Measurements from ENCODE around the gene OTOF. TPM values are rescaled to one million over a fixed set of nuclear protein-coding genes. Genes with fewer than 3 reads are reported as not detected.

Gene OTOF
- total RNA-seq, 1 experiment from 2014 or later = not detected

- TF ChIP-seq CTCF (conservative IDR thresholded peaks at IDR 0.05; ENCODE audit: low read depth, low read length) = no peak
- no TSS peak for BruUV-seq (replicated peaks)
- Histone ChIP-seq H3K9me3 (ENCODE audit: low read depth, low read length, poor library complexity, severe bottlenecking) (no peaks in the 10 kb centered on the region), H3K4me3 (ENCODE audit: low read depth, low read length, poor library complexity, severe bottlenecking) (no peak overlapping the region), H3K4me1 (ENCODE audit: insufficient read depth, low read length, poor library complexity, severe bottlenecking) (no peaks in the 10 kb centered on the region), H3K27me3 (replicated peaks; ENCODE audit: insufficient read depth, low read depth, low read length, poor library complexity) (no peaks in the 10 kb centered on the region), H3K27ac (ENCODE audit: low read depth, low read length, poor library complexity, severe bottlenecking) (no peak overlapping the region), H3K36me3 (ENCODE audit: insufficient read depth, low read length, poor library complexity, severe bottlenecking) (no peaks in the 10 kb centered on the region)
- POLR2A ChIA-PET (ENCODE audit: low non-redundant PET) = no interaction called here
- CTCF ChIA-PET = no interaction called here
- DNase-seq (ENCODE audit: low spot score) = no peak
- intact Hi-C loops (cut with micrococcal nuclease; ENCODE audit: unreplicated experiment) = no loop called here
Measured at GRCh38 chr2:26486789-26487188, 8.9 kb upstream of the OTOF start.

DNA sequence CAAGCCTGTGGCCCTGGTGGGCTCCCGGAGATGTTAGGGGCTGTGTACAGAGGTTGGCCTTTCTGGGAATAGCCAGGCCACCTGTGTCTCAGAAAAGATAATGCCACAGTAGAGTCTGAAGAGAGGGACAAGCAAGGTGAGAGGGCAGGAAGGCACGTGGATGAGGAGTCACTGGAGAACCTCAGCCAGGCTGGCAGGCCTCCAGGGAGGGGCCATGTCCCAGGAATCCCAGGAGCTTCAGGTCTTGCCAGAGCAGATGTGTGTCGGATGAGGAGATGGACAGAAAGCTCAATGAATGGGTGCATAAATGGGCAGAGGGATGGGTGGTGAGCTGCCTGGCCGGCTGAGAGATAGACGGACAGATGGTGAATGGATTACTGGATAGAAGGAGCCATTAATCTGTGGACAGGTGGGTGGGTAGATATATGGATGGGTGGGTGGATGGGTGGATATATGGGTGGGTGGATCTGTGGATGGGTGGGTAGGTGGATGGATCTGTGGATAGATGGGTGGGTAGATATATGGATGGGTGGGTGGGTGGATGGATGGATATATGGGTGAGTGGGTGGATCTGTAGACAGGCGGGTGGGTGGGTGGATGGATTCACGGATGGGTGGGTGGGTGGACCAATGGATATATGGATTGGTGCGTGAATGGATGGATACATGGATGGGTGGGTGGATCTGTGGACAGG is 7.9 kb upstream of the OTOF start:
- CTCF ChIA-PET = no interaction called here

GRCh38 chr2:26485099-26485498 is 7.2 kb upstream of the OTOF start:
- no peak for DNase-seq (ENCODE audit: low spot score)
- CTCF ChIA-PET = no interaction called here
- BruUV-seq (replicated peaks) = no TSS peak
- POLR2A ChIA-PET (ENCODE audit: low non-redundant PET) = no interaction called here
- H3K36me3 ChIP-seq (ENCODE audit: insufficient read depth, low read length, poor library complexity, severe bottlenecking) = no peaks in the 10 kb centered on the region
- H3K27me3 ChIP-seq (replicated peaks; ENCODE audit: insufficient read depth, low read depth, low read length, poor library complexity) = no peaks in the 10 kb centered on the region
- no peaks in the 10 kb centered on the region for H3K4me1 ChIP-seq (ENCODE audit: insufficient read depth, low read length, poor library complexity, severe bottlenecking)
- no peak overlapping the region for H3K27ac ChIP-seq (ENCODE audit: low read depth, low read length, poor library complexity, severe bottlenecking)
- no peak overlapping the region for H3K4me3 ChIP-seq (ENCODE audit: low read depth, low read length, poor library complexity, severe bottlenecking)
- intact Hi-C loops (cut with micrococcal nuclease; ENCODE audit: unreplicated experiment) = no loop called here
- no peaks in the 10 kb centered on the region for H3K9me3 ChIP-seq (ENCODE audit: low read depth, low read length, poor library complexity, severe bottlenecking)
- no peak for TF ChIP-seq EZH2 (IDR thresholded peaks at IDR 0.05; ENCODE audit: borderline replicate concordance, low read depth, low read length, poor library complexity, severe bottlenecking)
- no peak for TF ChIP-seq CTCF (conservative IDR thresholded peaks at IDR 0.05; ENCODE audit: low read depth, low read length)

More for the DNA sequence above, 7.9 kb upstream of the OTOF start:
- Histone ChIP-seq H3K4me3 (ENCODE audit: low read depth, low read length, poor library complexity, severe bottlenecking) (no peak overlapping the region), H3K9me3 (ENCODE audit: low read depth, low read length, poor library complexity, severe bottlenecking) (no peaks in the 10 kb centered on the region), H3K36me3 (ENCODE audit: insufficient read depth, low read length, poor library complexity, severe bottlenecking) (no peaks in the 10 kb centered on the region), H3K27me3 (replicated peaks; ENCODE audit: insufficient read depth, low read depth, low read length, poor library complexity) (no peaks in the 10 kb centered on the region), H3K27ac (ENCODE audit: low read depth, low read length, poor library complexity, severe bottlenecking) (no peak overlapping the region), H3K4me1 (ENCODE audit: insufficient read depth, low read length, poor library complexity, severe bottlenecking) (no peaks in the 10 kb centered on the region)
- intact Hi-C loops (cut with micrococcal nuclease; ENCODE audit: unreplicated experiment) = no loop called here
- TF ChIP-seq CTCF (conservative IDR thresholded peaks at IDR 0.05; ENCODE audit: low read depth, low read length) = no peak
- no peak for TF ChIP-seq EZH2 (IDR thresholded peaks at IDR 0.05; ENCODE audit: borderline replicate concordance, low read depth, low read length, poor library complexity, severe bottlenecking)
- DNase-seq (ENCODE audit: low spot score) = no peak
- POLR2A ChIA-PET (ENCODE audit: low non-redundant PET) = interaction anchor here (0.7 kb wide), 1 partner anchor 46 kb away, joined by 3 read pairs; no protein-coding TSS in a partner anchor
- no TSS peak for BruUV-seq (replicated peaks)

Data from A673 (cell line).